ENCODE results near the gene CDR2.
A peak's percentile ranks its signal among the peaks of the same experiment; 100 is the strongest.
"Not testable (repeated sequence)": the region's sequence is repeated elsewhere in the genome, so short reads cannot be mapped to it uniquely, and the experiment has no call there.

The CDR2 gene

GRCh38 chr16:22374311-22375116 lies at the start of gene CDR2:
Gene CDR2, minus strand, starts transcription at chr16:22374619. Its CDS starts 310 bp downstream, at chr16:22374309.
- peak; percentile 98 for DNase-seq

- no peak for DNase-seq
Observed at GRCh38 chr16:22423716-22424115, 49.3 kb upstream of the CDR2 start.

GRCh38 chr16:22421136-22421535 lies 46.7 kb upstream of the CDR2 start:
- DNase-seq, result no peak

- DNase-seq, result no peak
Observed at GRCh38 chr16:22420606-22421135, 46.3 kb upstream of the CDR2 start.

- DNase-seq, result no peak
Observed at GRCh38 chr16:22419908-22420307, 45.5 kb upstream of the CDR2 start.

- DNase-seq, result no peak
Observed at GRCh38 chr16:22418826-22419225, 44.4 kb upstream of the CDR2 start.

- DNase-seq, result not testable (repeated sequence)
Observed at GRCh38 chr16:22417798-22418197, 43.4 kb upstream of the CDR2 start.

GRCh38 chr16:22417019-22417418 lies 42.6 kb upstream of the CDR2 start:
- no peak for DNase-seq

- no peak for DNase-seq
Observed at GRCh38 chr16:22413819-22414218, 39.4 kb upstream of the CDR2 start.

- no peak for DNase-seq
Observed at GRCh38 chr16:22407486-22407885, 33.1 kb upstream of the CDR2 start.

GRCh38 chr16:22402191-22402590 lies 27.8 kb upstream of the CDR2 start:
- DNase-seq, result no peak

- DNase-seq, result no peak
Observed at GRCh38 chr16:22400900-22401299, 26.5 kb upstream of the CDR2 start.

GRCh38 chr16:22397931-22398330 lies 23.5 kb upstream of the CDR2 start:
- no peak for DNase-seq

GRCh38 chr16:22397464-22397863 lies 23.0 kb upstream of the CDR2 start:
- DNase-seq, result no peak

GRCh38 chr16:22395960-22396359 lies 21.5 kb upstream of the CDR2 start:
- DNase-seq, result no peak

- DNase-seq, result no peak
Observed at GRCh38 chr16:22394121-22394520, 19.7 kb upstream of the CDR2 start.

- no peak for DNase-seq
Observed at GRCh38 chr16:22388101-22388644, 13.8 kb upstream of the CDR2 start.

- no peak for DNase-seq
Observed at GRCh38 chr16:22386976-22387375, 12.6 kb upstream of the CDR2 start.

GRCh38 chr16:22385196-22385595 lies 10.8 kb upstream of the CDR2 start:
- DNase-seq, result no peak

- DNase-seq, result no peak
Observed at GRCh38 chr16:22383827-22384226, 9.4 kb upstream of the CDR2 start.

- DNase-seq, result no peak
Observed at GRCh38 chr16:22381392-22381791, 7.0 kb upstream of the CDR2 start.

GRCh38 chr16:22380529-22380928 lies 6.1 kb upstream of the CDR2 start:
- no peak for DNase-seq

- DNase-seq, result no peak
Observed at GRCh38 chr16:22379656-22380055, 5.2 kb upstream of the CDR2 start.

- no peak for DNase-seq
Observed at GRCh38 chr16:22375963-22376640, 1.7 kb upstream of the CDR2 start.

All from activated CD4-positive, alpha-beta T cell treated with anti-CD3 and anti-CD28 coated beads for 1 hour (primary cell).